ENCODE data around the gene SP4.

Gene SP4

DNA sequence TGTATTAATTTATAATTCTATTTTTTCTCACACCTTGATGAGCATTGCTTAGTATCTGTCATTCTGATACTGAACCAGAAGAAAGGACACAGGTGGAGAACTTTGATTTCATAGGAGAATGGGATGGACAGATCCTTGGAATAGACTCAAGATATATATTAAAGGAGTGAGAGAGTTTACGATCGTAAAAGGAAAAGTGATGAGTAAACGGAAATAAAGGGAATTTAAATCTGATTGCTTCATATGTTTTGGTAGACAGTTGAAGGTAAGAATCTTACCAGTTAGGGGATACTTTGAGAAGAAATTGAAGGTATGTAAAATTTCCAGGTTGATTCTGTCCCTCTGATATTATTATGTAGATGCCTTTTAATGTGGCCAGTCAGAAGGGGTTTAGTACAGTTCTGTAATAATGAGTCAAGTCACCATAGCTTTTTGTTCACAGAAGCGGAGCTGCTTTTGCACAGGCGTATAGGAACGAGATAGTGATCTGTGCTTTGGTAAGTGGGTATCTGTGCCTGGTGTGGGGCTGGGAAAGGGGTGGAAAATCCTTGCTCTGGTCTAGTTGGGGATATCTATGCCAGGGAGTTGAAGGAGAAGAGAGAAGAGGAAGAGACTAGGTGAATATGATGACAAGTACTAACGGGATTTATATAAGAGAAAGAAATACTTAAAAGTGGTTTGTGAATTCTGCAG is 15.4 kb downstream of the SP4 start:
- no peak for DNase-seq (ENCODE audit: low read depth)

GRCh38 chr7:21448974-21449373 is 21.1 kb downstream of the SP4 start:
- no peak for DNase-seq (ENCODE audit: low read depth)

DNA sequence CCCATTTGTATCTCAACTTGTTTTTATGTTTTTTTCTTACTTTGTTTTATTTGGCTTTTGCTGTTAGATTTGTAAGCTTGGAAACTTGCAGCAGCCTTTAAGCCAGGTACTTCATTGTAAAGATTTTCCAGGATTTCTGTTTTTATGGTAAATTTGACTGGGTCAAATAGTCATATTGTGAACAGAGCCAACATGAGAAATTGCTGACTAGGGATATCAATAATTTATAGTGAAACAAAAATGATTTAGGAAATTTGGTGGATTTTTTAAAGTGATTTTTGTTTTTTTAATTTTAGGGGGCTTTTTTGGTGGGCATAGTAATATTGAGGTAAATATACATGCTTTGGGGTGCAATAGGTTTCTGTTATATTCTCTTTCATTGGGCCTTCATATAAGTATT is 22.2 kb downstream of the SP4 start:
- no peak for DNase-seq (ENCODE audit: low read depth)

DNA sequence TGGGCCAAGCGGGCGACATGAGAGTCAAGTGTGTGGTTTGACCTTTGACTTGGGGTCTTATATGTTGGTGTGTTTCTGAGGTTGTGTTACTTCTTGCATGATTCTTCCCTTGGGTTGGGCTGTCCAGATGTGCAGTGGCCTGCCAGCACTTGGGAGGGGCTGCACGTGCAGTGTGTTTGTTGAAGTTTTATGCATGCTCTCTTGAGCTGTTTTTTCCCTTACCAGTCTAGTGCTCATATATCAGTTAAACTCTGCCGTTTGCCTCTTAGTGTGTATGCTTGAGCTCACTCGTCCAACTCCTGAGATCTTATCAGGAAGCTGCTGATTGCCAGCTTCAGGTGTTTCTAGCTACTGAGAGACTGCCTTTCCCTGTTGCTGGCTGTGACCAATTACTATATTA is 23.1 kb downstream of the SP4 start:
- DNase-seq (ENCODE audit: low read depth) = no peak

DNA sequence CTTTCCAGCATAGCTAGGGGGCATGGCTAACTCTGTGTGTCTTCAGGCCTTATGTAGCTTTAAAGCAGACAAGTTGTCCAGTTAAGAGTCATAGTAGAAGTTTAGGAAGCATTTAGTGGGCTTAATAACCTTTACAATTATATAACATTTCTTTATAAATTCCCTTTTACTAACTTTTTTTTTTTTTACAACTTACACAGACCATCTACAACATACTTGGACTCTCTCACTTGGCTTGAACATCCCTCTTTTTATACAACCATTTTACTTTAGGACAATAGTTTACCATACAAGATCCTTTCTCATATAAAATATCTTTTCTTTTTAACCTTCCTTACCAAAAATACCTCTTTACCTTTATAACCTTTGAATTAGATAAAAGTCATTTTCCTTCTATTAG is 26.3 kb downstream of the SP4 start:
- no peak for DNase-seq (ENCODE audit: low read depth)

- no peak for DNase-seq (ENCODE audit: low read depth)
These were observed 27.0 kb downstream of the SP4 start for GRCh38 chr7:21454906-21455305.

DNA sequence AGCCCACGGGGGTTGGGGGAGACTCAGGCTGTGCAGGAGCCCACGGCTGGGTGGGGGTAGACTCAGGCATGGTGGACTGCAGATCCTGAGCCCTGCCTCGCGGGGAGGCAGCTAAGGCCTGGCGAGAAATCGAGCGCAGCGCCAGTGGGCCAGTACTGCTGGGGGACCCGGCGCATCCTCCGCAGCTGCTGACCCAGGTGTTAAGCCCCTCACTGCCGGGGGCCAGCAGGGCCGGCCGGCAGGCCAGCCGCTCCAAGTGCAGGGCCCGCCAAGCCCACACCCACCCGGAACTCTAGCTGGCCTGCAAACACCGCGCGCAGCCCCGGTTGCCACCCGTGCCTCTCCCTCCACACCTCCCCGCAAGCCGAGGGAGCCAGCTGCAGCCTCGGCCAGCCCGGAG is 33.4 kb downstream of the SP4 start:
- DNase-seq (ENCODE audit: low read depth) = no peak

GRCh38 chr7:21462081-21462480 is 34.2 kb downstream of the SP4 start:
- no peak for DNase-seq (ENCODE audit: low read depth)

GRCh38 chr7:21463524-21463923 is 35.6 kb downstream of the SP4 start:
- no peak for DNase-seq (ENCODE audit: low read depth)

DNA sequence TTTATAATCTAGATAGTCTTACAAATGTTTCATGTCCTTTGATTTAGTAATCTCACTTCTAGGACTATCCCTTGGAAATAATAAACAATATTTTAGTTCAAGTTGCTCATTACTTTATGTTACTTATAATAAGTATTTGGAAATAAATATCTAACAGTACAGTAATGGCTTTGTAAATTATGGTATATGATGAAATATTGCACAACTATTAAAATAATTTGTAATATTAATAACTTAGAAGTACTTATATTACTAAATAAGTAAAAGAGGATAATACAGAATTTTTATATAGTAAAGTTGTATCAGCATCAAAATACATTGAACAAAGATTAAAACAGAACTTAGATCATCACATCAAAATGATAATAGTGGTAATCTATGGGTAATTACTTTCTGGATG is 41.1 kb downstream of the SP4 start:
- no peak for DNase-seq (ENCODE audit: low read depth)

GRCh38 chr7:21469894-21470293 is 42.0 kb downstream of the SP4 start:
- no peak for DNase-seq (ENCODE audit: low read depth)

DNA sequence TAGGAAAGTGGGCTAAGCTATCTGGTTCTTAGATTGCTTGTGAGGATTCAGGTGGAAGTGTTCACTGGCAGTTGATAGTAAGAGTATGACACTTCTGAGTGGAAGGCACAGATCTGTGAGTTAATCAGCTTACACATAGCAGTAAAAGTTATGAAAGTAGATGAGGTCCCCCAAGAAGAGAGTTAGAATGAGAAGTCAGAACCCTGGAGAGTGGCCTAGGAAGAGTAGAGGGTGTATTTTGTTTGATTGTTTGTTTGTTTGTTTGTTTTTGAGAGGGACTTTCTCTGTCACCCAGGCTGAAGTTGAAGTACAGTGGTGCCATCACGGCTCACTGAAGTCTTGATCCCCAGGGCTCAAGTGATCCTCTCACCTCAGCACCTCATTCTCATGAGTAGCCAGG is 44.1 kb downstream of the SP4 start:
- DNase-seq (ENCODE audit: low read depth) = no peak

GRCh38 chr7:21476429-21476828 is 48.5 kb downstream of the SP4 start:
- no peak for DNase-seq (ENCODE audit: low read depth)

DNA sequence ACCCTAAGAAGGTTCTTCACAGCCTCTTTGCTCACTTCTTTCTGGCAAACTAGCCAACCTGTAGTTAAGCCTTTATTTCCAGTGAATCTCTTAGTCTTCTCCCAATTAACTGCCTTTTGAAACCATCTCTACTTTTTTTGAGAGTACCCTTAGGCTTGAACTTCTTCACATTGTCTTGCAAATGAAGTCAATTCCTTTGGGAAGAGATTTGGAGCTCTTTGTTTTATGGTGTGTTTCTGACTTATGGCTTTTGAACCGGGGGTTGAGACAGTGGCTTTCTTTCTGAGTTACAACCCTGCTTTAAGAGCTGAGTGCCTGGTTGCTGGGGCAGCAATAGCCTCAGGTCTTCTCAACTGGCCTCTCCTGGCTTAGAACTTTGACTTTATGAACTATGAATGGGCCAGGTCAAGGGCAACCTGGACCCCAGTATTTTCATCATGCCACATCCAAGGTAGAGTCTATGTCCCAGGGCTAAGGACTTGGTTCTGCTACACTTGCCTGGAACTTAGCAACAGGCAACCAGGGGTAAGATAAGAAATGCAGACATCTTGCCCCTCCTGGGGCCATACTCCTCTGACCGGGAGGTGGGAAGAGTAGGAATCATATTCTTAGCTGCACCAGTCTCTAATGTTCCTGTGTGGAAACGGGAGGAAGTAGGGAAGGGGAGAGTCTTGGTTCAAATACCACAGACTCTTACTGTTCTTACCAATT is 53.0 kb downstream of the SP4 start:
- DNase-seq (ENCODE audit: low read depth) = no peak

- DNase-seq (ENCODE audit: low read depth) = no peak
These were observed 58.6 kb downstream of the SP4 start for GRCh38 chr7:21486511-21486910.

DNA sequence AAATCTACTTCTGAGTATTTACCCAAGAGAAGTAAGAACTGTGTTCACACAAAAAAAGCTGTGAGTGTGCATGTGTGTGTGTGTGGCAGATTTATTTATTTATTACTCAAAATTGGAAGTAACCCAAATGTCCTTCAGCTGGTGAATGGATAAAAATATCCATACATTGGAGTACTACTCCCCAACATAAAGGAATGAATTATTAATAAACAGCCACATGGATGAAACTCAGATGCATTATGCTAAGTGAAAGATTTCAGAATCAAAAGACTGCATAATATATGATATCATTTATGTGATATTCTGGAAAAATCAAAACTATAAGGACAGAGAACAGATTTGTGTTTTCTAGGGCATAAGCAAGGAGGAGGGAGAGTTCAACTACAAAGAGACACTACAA is 67.8 kb downstream of the SP4 start:
- no peak for DNase-seq (ENCODE audit: low read depth)

DNA sequence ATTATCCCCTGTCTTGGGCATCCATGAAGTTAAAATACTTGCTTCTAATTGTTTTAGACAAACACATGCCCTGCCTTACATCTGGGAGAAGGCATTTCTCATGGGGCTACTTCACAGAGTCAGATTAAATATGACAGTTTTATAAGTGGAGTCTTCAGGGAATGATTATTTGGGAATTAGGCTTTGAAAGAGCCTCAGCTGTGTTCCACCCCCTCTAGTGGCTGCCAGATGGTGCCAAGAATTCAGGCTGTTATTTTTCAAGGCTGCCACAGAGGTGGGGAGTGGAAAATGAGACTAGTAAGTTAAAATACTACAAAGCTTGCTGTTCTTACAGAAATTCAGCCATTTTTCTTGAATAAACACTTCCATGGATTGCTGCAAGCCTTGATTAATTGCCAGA is 69.2 kb downstream of the SP4 start:
- no peak for DNase-seq (ENCODE audit: low read depth)

DNA sequence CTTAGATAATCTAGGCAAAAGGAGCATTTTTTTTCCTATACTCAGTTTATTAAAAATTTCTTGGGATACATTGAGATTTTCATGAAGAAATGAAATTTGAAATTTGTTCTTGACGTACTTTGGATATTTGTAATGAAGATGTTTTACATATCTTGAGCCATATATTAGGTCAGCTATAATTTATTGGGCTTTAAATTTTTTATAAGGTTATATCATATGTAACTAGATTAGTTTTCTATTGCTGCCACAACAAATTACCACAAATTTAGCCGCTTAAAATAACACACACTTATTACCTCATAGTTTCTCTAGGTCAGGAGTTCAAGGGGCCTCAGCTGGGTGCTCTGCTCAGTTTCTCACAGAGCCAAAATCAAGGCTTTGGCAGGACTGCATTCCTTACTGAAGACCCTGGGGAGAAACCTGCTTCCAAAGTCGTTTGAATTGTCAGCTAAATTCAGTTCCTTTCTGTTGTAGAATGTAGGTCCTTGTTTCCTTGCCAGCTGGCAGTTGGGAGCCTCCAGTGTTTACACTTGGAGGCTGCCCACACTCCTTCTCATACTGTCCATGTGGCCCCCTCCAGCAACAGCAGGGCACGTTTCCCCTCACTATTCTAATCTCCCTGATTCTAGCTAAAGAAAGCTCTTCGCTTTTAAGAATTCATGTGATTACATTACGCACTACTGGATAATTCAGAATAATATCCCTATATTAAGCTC is 72.4 kb downstream of the SP4 start:
- DNase-seq (ENCODE audit: low read depth) = no peak

DNA sequence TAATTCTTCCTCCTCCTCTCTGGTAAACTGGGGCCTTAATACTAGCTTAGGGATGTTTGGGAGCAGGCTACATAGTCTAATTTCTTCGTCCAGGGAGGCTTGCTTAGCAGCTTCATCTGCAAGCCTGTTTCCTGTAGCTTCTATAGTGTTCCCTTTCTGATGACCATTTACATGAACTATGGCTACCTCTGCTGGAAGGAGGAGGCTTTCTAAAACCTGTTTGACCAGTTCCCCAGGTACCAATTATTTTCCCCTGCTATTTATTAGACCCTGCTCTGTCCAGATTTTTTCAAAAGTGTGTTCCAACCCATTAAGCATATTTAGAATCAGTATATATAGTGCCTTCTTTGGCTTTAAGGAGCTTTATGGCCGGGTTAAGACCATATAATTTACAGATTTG is 76.1 kb downstream of the SP4 start:
- DNase-seq (ENCODE audit: low read depth) = no peak

- no peak for DNase-seq (ENCODE audit: low read depth)
These were observed 79.9 kb downstream of the SP4 start for GRCh38 chr7:21507627-21508343.

DNA sequence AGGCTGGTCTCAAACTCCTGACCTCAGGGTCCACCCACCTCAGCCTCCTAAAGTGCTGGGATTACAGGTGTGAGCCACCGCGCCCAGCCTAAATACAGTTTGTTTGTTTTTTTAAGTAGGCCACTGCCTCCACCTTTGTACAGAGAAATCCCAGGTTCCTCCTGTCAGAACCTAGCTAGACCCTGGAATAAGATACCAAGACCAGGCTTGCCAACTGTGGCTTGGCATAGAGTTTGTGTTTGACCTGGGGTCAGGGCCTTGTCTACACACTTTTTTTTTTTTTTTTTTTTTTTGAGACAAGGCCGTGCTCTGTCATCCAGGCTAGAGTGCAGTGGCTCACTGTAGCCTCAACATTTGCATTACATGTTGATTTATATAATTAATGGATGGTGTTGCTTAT is 80.7 kb downstream of the SP4 start:
- no peak for DNase-seq (ENCODE audit: low read depth)

DNA sequence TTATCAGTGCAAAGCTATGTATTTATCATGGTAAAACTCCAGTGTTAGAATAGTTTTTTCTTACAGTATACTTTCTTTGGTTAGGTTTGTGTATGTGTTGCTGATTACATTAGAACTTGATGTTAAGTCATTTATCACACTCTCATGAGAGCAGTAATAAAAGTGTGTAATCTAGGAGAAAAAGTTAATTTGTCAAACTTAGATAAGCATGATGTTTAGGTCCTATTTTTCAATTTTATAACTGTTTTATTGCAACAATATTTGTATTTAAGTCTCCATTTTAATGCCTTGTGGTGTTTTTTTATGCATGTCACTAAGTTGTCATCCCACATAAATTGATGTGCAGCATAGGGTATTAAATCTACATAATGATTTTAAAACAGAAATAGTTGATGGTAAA is 86.2 kb downstream of the SP4 start:
- no peak for DNase-seq (ENCODE audit: low read depth)

- no peak for DNase-seq (ENCODE audit: low read depth)
These were observed 96.8 kb downstream of the SP4 start for GRCh38 chr7:21524680-21525079.

Data from activated gamma-delta T cell treated with anti-CD3 and anti-CD28 coated beads, Interleukin-2, amount 50 U/mL, for 16 hours (primary cell).